Heart left ventricle (tissue), 16 donors: ENCODE data around the gene UGT1A5. TPM values are rescaled to one million over a fixed set of nuclear protein-coding genes. Genes with fewer than 3 reads are reported as not detected.

Experiments
- ATAC-seq, 4 donors: fragments of 200-7000 bp; cut with Tn5 transposase; one replicate each; pipeline ENCODE4 v1.9.1; 2020 to 2022; ENCODE audit warnings: moderate library complexity in 4 of 4, mild to moderate bottlenecking in 3 of 4, moderate number of reproducible peaks in 1 of 4
- DNase-seq, 5 donors: peaks; one replicate each; pipeline ENCODE4 v3.0.0-alpha.2; 2020
- H3K27ac ChIP-seq, 12 donors: fragments of 200-600 bp; sonication (generic) in 4 of 12; one replicate each; pipeline versions ENCODE4 v1.5.0 to v1.8.0; 2016 to 2022; ENCODE audit warnings: mild to moderate bottlenecking in 2 of 12
- H3K27me3 ChIP-seq, 9 donors: fragments of 200-600 bp; sonication (generic) in 2 of 9; one replicate each; pipeline versions ENCODE4 v1.5.1 to v1.8.0; 2016 to 2022; ENCODE audit warnings: mild to moderate bottlenecking in 3 of 9
- H3K36me3 ChIP-seq, 9 donors: fragments of 200-600 bp; sonication (generic) in 2 of 9; one replicate each; pipeline versions ENCODE4 v1.5.0 to v1.8.0; 2018 to 2022; ENCODE audit warnings: mild to moderate bottlenecking in 2 of 9
- H3K4me1 ChIP-seq, 12 donors: fragments of 200-600 bp; sonication (generic) in 4 of 12; one replicate each; pipeline versions ENCODE4 v1.5.0 to v1.8.0; 2016 to 2022; ENCODE audit warnings: mild to moderate bottlenecking in 3 of 12
- H3K4me3 ChIP-seq, 12 donors: fragments of 200-600 bp; sonication (generic) in 4 of 12; one replicate each; pipeline versions ENCODE4 v1.5.0 to v1.8.0; 2017 to 2022; ENCODE audit warnings: mild to moderate bottlenecking in 9 of 12, moderate library complexity in 4 of 12
- H3K9me3 ChIP-seq, 12 donors: fragments of 200-600 bp; sonication (generic) in 4 of 12; one replicate each; pipeline versions ENCODE4 v1.5.0 to v1.8.0; 2016 to 2022; ENCODE audit warnings: mild to moderate bottlenecking in 1 of 12
- POLR2A ChIP-seq, 2 donors: fragments of 450-650 bp; IDR thresholded peaks; one replicate each; pipeline ENCODE4 v1.6.1; 2017; ENCODE audit warnings: antibody characterized with exemption in 2 of 2, mild to moderate bottlenecking in 2 of 2, moderate library complexity in 2 of 2
- WGBS, 4 donors: extraction: QIAGEN DNeasy Blood & Tissue Kit in 2 of 4; methylation state at CpG; one replicate each; pipeline versions ENCODE4 v1.1.5 to v1.1.7; 2013 to 2018; 5-methylcytosine and 5-hydroxymethylcytosine counted together
- intact Hi-C, 10 donors: fragments of 100-400 bp; cut with DNase I; formaldehyde crosslinking; loops; one replicate each; pipeline versions ENCODE4 v1.11.1 to v1.14.2; 2022
- polyA plus RNA-seq, 2 donors: library from polyadenylated mRNA; stranded (reverse); fragments of 200-250 nt; gene quantifications; one replicate each; pipeline ENCODE4 v1.2.3, GENCODE V29; 2013
- total RNA-seq, 9 donors: library from RNA; depleted of rRNA in 2 of 9; stranded (reverse); fragments of >200 nt in 2 of 9; fragmentation: NEBNext Ultra II Directional in 3 of 9; extraction: Animal tissue kit (Norgen Biotek cat#: 25700) in 3 of 9; gene quantifications; one replicate each; pipeline versions ENCODE4 v1.1.0 to v1.2.4, GENCODE V29; 2016 to 2023
- TF ChIP-seq, protein P1 (sequence below), 12 donors: fragments of 200-600 bp; sonication (generic) in 4 of 12; IDR thresholded peaks; one replicate each; pipeline versions ENCODE4 v1.5.0 to v1.8.0; 2018 to 2022; ENCODE audit warnings: antibody characterized with exemption in 12 of 12, mild to moderate bottlenecking in 5 of 12
- donor health status: ischemic (EF 13 %, LVEDD 7.1; RV severe dilation, severe dysfunction).
- donor health status: healthy with polysubstance abuse.
- donor health status: DM: no; HTN: yes; CAD: no.
- donor health status: DM: no; HTN: no; CAD: no.
- donor health status: ischemic (EF 25% LVEDD 6.9; RV normal size, moderate dysfunction).
- donor health status: ischemic (EF 25% LVEDD 5.7; RV mildly dilated, moderate dysfunction).
- donor health status: healthy.
- donor health status: DM: yes; HTN: yes; CAD: no.
- donor health status: ischemic (EF 35%, LVEDD 5.7; RV mildly dilated, moderate dysfunction).
- donor health status: nonischemic (EF 11% LVEDD 7.7; RV severe dilation, severe dysfunction).
- donor health status: DM: yes; HTN: yes; CAD: no.
- donor health status: PGD.
- donor health status: ischemic (EF 29% LVEDD 5.4; RV normal size, mild dysfunction).
- donor health status: nonischemic (EF 23%, LVEDD 6.1; RV moderate dilation, normal function).

Gene UGT1A5
- total and polyA plus RNA-seq, 11 donors, result not detected

DNA sequence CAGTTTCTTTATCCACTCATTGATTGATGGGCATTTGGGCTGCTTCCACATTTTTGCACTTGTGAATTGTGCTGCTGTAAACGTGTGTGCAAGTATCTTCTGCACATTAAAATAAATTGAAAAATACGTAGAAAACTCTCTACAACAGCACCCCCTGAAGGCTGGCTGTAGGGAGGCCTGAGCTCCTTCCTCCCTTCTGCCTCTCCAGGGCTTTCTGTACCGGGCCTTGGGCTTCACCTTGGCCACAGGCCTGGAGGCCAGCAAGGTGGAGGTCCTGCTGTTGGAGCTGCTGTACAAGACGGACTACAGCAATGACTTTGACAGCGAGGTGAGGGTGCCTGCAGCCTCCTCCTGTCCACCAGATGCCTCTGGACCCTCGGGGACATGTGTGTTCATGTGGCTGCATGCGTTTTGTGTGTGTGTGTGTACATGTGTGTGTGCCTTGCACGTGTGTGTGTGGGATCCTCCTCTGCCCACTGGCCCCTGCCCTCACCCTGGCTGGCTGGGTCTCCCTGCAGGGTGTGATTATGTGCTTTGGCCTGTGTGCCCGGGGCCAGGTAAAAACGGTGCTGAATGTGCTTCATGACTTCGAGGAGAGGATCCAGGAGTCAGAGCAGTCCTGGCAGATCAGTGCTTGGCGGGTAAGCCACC, 94.6 kb downstream of the UGT1A5 start:
- peaks cover 0 to 12% (median 0%) of the 10 kb centered on the region in 9 donors for H3K27me3 ChIP-seq
- no peaks in the 10 kb centered on the region for H3K36me3 ChIP-seq
- intact Hi-C loops, result no loop called here
- H3K9me3 ChIP-seq, result no peaks in the 10 kb centered on the region
- H3K4me1 ChIP-seq, result no peaks in the 10 kb centered on the region
- no peak for TF ChIP-seq POLR2A (IDR thresholded peaks at IDR 0.05)
- TF ChIP-seq, protein P1, sequence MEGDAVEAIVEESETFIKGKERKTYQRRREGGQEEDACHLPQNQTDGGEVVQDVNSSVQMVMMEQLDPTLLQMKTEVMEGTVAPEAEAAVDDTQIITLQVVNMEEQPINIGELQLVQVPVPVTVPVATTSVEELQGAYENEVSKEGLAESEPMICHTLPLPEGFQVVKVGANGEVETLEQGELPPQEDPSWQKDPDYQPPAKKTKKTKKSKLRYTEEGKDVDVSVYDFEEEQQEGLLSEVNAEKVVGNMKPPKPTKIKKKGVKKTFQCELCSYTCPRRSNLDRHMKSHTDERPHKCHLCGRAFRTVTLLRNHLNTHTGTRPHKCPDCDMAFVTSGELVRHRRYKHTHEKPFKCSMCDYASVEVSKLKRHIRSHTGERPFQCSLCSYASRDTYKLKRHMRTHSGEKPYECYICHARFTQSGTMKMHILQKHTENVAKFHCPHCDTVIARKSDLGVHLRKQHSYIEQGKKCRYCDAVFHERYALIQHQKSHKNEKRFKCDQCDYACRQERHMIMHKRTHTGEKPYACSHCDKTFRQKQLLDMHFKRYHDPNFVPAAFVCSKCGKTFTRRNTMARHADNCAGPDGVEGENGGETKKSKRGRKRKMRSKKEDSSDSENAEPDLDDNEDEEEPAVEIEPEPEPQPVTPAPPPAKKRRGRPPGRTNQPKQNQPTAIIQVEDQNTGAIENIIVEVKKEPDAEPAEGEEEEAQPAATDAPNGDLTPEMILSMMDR (IDR thresholded peaks at IDR 0.05), result no peak
- DNase-seq, result peak in 1 of 5 donors; percentile 10
- no peak for ATAC-seq
- 67 to 76% (median 73%) methylated on average over 9 to 12 of the region's 12 CpGs for WGBS, 4 donors
- H3K4me3 ChIP-seq, result no peak overlapping the region
- no peak overlapping the region for H3K27ac ChIP-seq

DNA sequence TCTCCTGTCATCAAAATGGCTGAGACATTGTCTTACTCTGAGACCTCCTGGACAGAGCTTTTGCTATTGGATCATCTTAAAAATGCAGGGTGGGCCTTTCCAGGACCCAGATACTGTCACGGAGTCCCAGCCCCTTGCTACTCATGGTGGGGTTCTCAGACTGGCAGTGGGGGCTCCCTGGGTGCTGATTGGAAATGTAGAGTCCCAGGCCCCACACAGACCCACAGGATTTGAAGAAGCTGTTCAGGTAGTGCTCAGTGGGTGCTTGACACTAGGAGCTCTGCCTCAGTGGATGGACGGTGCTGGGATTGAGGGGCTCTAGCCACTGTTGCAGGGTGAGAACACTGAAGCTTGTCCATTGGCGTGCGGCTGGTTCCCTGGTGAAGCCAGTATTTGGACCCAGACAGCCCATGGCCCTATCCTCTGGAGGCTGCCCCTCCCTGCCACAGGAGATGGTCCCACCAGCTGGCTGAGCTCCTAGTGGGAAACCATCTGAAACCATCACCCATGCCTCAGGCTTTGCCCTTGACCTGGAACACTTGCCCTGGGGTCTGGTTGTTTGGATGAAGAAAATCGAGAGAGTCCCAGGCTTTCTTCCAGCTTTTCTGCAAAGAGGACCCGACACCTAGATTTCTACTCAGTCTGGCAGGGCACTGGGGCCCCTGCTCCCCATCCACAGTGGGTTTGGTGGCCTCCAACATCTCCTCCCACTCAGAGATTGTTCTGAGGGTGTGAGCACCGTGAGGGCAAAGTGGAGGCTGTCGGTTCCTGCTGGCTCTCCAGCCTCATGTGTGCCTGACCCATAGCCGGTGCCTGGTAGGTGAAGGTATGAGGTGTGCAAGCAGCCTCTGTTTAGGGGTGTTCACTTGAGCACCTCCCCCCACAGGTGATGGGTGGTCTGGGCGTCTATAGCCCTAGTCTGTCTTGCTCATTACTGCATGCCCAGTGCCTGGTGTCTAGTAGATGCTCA, 95.5 kb downstream of the UGT1A5 start:
- Histone ChIP-seq H3K36me3 (no peaks in the 10 kb centered on the region), H3K27me3 (peaks cover 0 to 12% (median 0%) of the 10 kb centered on the region in 9 donors), H3K4me1 (no peaks in the 10 kb centered on the region), H3K9me3 (no peaks in the 10 kb centered on the region), H3K4me3 (no peak overlapping the region), H3K27ac (no peak overlapping the region)
- TF ChIP-seq, protein P1 (IDR thresholded peaks at IDR 0.05), result no peak
- TF ChIP-seq POLR2A (IDR thresholded peaks at IDR 0.05), result no peak
- intact Hi-C loops, result no loop called here
- DNase-seq (peak in 1 of 5 donors; percentile 7), ATAC-seq (no peak)
- WGBS, 4 donors, result 69 to 81% (median 71%) methylated on average over 6 to 10 of the region's 10 CpGs

DNA sequence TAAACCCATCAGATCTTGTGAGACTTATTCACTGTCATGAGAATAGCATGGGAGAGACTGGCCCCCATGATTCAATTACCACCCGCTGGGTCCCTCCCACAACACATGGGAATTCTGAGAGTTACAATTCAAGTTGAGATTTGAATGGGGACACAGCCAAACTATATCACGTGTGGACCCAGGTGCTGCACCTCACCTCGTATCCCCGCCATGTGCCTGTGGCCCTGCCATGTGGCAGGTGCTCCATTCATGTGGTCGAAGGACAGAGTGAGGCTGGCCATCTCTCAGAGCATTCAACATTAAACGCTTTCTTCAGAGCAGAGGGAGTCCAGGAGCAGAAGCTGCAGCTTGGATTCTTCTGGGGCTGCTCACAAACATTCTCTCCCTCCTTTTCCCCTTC, 97.7 kb downstream of the UGT1A5 start:
- ATAC-seq, result no peak
- H3K36me3 ChIP-seq, result no peaks in the 10 kb centered on the region
- DNase-seq, result peak in 1 of 5 donors; percentile 3
- H3K27me3 ChIP-seq, result peaks cover 0 to 12% (median 0%) of the 10 kb centered on the region in 9 donors
- H3K4me3 ChIP-seq, result no peak overlapping the region
- intact Hi-C loops, result no loop called here
- H3K4me1 ChIP-seq, result no peaks in the 10 kb centered on the region
- no peaks in the 10 kb centered on the region for H3K9me3 ChIP-seq
- TF ChIP-seq POLR2A (IDR thresholded peaks at IDR 0.05), result no peak
- TF ChIP-seq, protein P1 (IDR thresholded peaks at IDR 0.05), result no peak
- 86 to 89% (median 87%) methylated on average over 6 of the region's 6 CpGs for WGBS, 4 donors
- no peak overlapping the region for H3K27ac ChIP-seq

DNA sequence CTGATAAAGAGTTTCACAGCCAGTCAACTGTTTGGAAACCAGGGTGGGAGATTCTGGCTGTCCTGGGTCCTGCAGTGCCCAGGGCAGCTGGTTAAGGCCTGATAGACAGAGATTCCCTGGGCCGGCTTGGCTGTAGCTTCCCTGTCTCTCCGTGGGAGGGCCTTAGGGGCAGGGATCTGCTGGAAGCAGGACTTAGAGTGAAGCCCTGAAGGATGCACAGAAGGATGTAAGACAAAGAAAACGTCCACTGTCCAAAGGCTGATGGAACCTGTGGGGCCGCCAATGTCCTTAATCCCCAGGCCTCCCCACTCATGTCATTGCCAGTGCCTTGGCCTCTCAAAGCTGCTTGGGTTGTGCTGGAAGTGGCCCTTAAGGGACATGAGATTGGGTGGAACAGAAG, 98.4 kb downstream of the UGT1A5 start:
- Histone ChIP-seq H3K4me1 (no peaks in the 10 kb centered on the region), H3K27me3 (peaks cover 0 to 12% (median 0%) of the 10 kb centered on the region in 9 donors), H3K36me3 (no peaks in the 10 kb centered on the region), H3K27ac (no peak overlapping the region), H3K4me3 (no peak overlapping the region), H3K9me3 (peaks cover 0 to 4% (median 0%) of the 10 kb centered on the region in 12 donors)
- TF ChIP-seq POLR2A (IDR thresholded peaks at IDR 0.05), result no peak
- TF ChIP-seq, protein P1 (IDR thresholded peaks at IDR 0.05), result no peak
- DNase-seq (peak in 1 of 5 donors; percentile 5), ATAC-seq (no peak)
- WGBS, 4 donors, result 66 to 69% (median 67%) methylated on average over 4 of the region's 4 CpGs
- intact Hi-C loops, result no loop called here
